Cardiac muscle cell (in vitro differentiated cells and primary cell): ENCODE data around the gene FPGT. TPM values are rescaled to one million over a fixed set of nuclear protein-coding genes. Genes with fewer than 3 reads are reported as not detected.
A peak's percentile ranks its signal among the peaks of the same experiment; 100 is the strongest.

Experiments
- DNase-seq, 2 donors: peaks; one replicate each; pipeline versions ENCODE4 v3.0.0 to v3.0.0-alpha.2; 2010 to 2017; ENCODE audit warnings: low read depth in 1 of 2, low spot score in 1 of 2
- H3K27ac ChIP-seq: fragments of 200-600 bp; sonication (generic); 2 replicates; pipeline ENCODE4 v1.5.1; 2016
- H3K27me3 ChIP-seq: fragments of 200-600 bp; sonication (generic); 2 replicates; pipeline ENCODE4 v1.6.0; 2016; ENCODE audit warnings: control low read depth
- H3K36me3 ChIP-seq: fragments of 200-600 bp; sonication (generic); 2 replicates; pipeline ENCODE4 v1.5.1; 2016; ENCODE audit warnings: control low read depth
- H3K4me1 ChIP-seq: fragments of 200-600 bp; sonication (generic); 2 replicates; pipeline ENCODE4 v1.8.1; 2017; ENCODE audit warnings: low read depth, mild to moderate bottlenecking, mixed run types
- H3K4me3 ChIP-seq: fragments of 200-600 bp; sonication (generic); 2 replicates; pipeline ENCODE4 v1.5.1; 2016; ENCODE audit warnings: mild to moderate bottlenecking
- H3K9me3 ChIP-seq: fragments of 200-600 bp; sonication (generic); 2 replicates; pipeline ENCODE4 v1.5.1; 2017; ENCODE audit warnings: low read depth, mild to moderate bottlenecking, control low read depth
- CTCF ChIP-seq: IDR thresholded peaks from 2 replicates; pipeline ENCODE4 v1.5.1; 2012; ENCODE audit warnings: low read depth, mild to moderate bottlenecking, low read length
- polyA plus RNA-seq: library from polyadenylated mRNA; unstranded; fragments of >200 nt; fragmentation: Nextera tagmentation; extraction: Ambion mirVana; gene quantifications from 2 replicates; pipeline ENCODE4 v1.2.1, GENCODE V29; 2016
- total RNA-seq: library from RNA; depleted of rRNA; stranded (reverse); fragments of >200 nt; gene quantifications from 2 replicates; pipeline ENCODE4 v1.2.3, GENCODE V29; 2016

The FPGT gene
- total and polyA plus RNA-seq, 2 experiments from 2014 or later = 11.0 to 14.4 TPM

DNA sequence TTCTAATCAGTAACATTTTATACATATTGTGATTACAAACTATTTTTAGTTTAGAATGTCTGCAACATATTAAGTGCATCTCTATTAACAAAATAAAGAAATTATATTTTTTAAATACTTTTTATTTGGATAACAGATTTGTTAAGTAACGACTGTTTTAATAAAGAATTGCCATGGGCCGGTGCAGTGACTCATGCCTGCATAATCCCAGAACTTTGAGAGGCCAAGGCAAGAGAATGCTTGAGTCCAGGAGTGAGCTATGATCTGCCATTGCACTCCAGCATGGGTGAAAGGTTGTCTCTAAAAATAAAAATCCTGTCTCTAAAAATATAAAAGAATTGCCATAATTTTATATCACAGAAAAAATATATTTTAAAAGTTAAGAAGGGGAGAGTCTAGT is 4.1 kb upstream of the FPGT start:
- DNase-seq = peak; percentile 2 to 21
- Histone ChIP-seq H3K4me1 (peaks cover 3% of the 10 kb centered on the region), H3K9me3 (no peaks in the 10 kb centered on the region), H3K27me3 (no peaks in the 10 kb centered on the region), H3K27ac (no peak overlapping the region), H3K36me3 (no peaks in the 10 kb centered on the region), H3K4me3 (no peak overlapping the region)
- no peak for TF ChIP-seq CTCF

DNA sequence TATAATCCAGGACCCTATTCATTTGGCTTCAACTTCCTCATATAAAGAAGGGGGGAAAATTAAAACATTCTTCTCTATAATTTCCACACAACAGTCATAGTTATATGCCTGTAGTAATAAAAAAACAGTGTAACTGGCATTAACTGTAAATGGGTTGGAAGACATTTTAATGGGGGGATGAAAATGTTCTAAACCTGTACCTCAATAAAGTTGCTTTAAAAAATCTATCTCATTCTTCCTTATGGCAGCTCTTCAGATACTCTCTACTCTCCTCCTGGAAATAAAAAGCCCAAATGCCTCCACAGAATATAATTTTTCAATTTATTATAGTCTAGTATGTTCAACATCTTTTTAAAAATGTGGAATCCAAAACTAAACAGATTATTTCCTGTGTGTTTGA is 2.7 kb upstream of the FPGT start:
- Histone ChIP-seq H3K4me1 (peaks cover 11% of the 10 kb centered on the region), H3K9me3 (no peaks in the 10 kb centered on the region), H3K27ac (no peak overlapping the region), H3K4me3 (no peak overlapping the region), H3K36me3 (no peaks in the 10 kb centered on the region), H3K27me3 (no peaks in the 10 kb centered on the region)
- TF ChIP-seq CTCF = no peak
- DNase-seq = no peak

GRCh38 chr1:74197255-74197654 is 787 bp upstream of the FPGT start:
- TF ChIP-seq CTCF = no peak
- Histone ChIP-seq H3K9me3 (no peaks in the 10 kb centered on the region), H3K27ac (no peak overlapping the region), H3K27me3 (no peaks in the 10 kb centered on the region), H3K4me3 (no peak overlapping the region), H3K4me1 (peaks cover 11% of the 10 kb centered on the region), H3K36me3 (no peaks in the 10 kb centered on the region)
- no peak for DNase-seq

- Histone ChIP-seq H3K9me3 (no peaks in the 10 kb centered on the region), H3K4me3 (peak overlapping the region; percentile 63), H3K4me1 (peaks cover 11% of the 10 kb centered on the region), H3K27ac (no peak overlapping the region), H3K36me3 (no peaks in the 10 kb centered on the region), H3K27me3 (no peaks in the 10 kb centered on the region)
- DNase-seq = peak in 1 of 2 donors; percentile 29
- no peak for TF ChIP-seq CTCF
Observed at GRCh38 chr1:74199504-74199903, 1.5 kb downstream of the FPGT start.

GRCh38 chr1:74205266-74205665 is 7.2 kb downstream of the FPGT start:
- no peak for TF ChIP-seq CTCF
- Histone ChIP-seq H3K9me3 (no peaks in the 10 kb centered on the region), H3K27me3 (no peaks in the 10 kb centered on the region), H3K4me3 (no peak overlapping the region), H3K36me3 (peaks cover 2% of the 10 kb centered on the region), H3K4me1 (peaks cover 4% of the 10 kb centered on the region), H3K27ac (no peak overlapping the region)
- no peak for DNase-seq

- Histone ChIP-seq H3K27ac (no peak overlapping the region), H3K36me3 (no peaks in the 10 kb centered on the region), H3K9me3 (no peaks in the 10 kb centered on the region), H3K4me1 (no peaks in the 10 kb centered on the region), H3K27me3 (no peaks in the 10 kb centered on the region), H3K4me3 (no peak overlapping the region)
- no peak for TF ChIP-seq CTCF
- no peak for DNase-seq
Observed at GRCh38 chr1:74215229-74215628, 17.2 kb downstream of the FPGT start.
